ENCODE data around the gene HNRNPUL1. TPM values are rescaled to one million over a fixed set of nuclear protein-coding genes. Genes with fewer than 3 reads are reported as not detected.

Gene HNRNPUL1
- total and polyA plus RNA-seq, 9 of the 15 experiments (the other 6 are each of a cell fraction or from before 2014, with no cell fraction given), result 7.3 to 211 (median 85.0) TPM

GRCh38 chr19:41350735-41351338 is 86.7 kb downstream of the HNRNPUL1 start (continued):
- peak; percentile 94 for TF ChIP-seq NKRF (IDR thresholded peaks at IDR 0.05; ENCODE audit: borderline replicate concordance)
- TF ChIP-seq DPF2 (IDR thresholded peaks at IDR 0.05), result peak; percentile 89
- peak in 1 of 3 experiments; percentile 46; a peak in 1 of 6 replicates for TF ChIP-seq ZBTB11 (CRISPR knock-in tag; IDR thresholded peaks at IDR 0.05)
- no peak for TF ChIP-seq POLR2AphosphoS2 (IDR thresholded peaks at IDR 0.05; ENCODE audit: low read length)
- no peak for TF ChIP-seq ZSCAN32 (CRISPR knock-in tag; IDR thresholded peaks at IDR 0.05)
- no peak for TF ChIP-seq HIVEP1 (CRISPR knock-in tag; IDR thresholded peaks at IDR 0.05)
- TF ChIP-seq TCF3 (CRISPR knock-in tag; IDR thresholded peaks at IDR 0.05), result peak; percentile 64
- peak; percentile 71 to 77 for TF ChIP-seq MLLT1 (IDR thresholded peaks at IDR 0.05)
- peak; percentile 65; the same call in 1 of the 2 replicates for TF ChIP-seq SUPT5H (IDR thresholded peaks at IDR 0.05)
- TF ChIP-seq ZNF274 (IDR thresholded peaks at IDR 0.05; ENCODE audit: borderline replicate concordance, low read depth, low read length), result no peak
- no peak for TF ChIP-seq RREB1 (CRISPR knock-in tag; IDR thresholded peaks at IDR 0.05)
- TF ChIP-seq MEF2A (IDR thresholded peaks at IDR 0.05; ENCODE audit: control insufficient read depth, low read depth, low read length), result peak; percentile 70; the same call in 1 of the 2 replicates
- TF ChIP-seq ZEB2 (IDR thresholded peaks at IDR 0.05), result no peak; the same call in 1 of the 2 replicates

Measured in K562 (cell line).